GM23248 (cell line): Measurements from ENCODE around the gene SYT1.

Source experiments
- EZH2 ChIP-seq: fragments of 200-600 bp; sonication (generic); IDR thresholded peaks from 2 replicates; pipeline ENCODE4 v1.6.1; 2018; ENCODE audit warnings: antibody characterized with exemption, mild to moderate bottlenecking; ENCODE audit not compliant: insufficient read depth, poor library complexity, severe bottlenecking
- EZH2phosphoT487 ChIP-seq: fragments of 200-600 bp; sonication (generic); IDR thresholded peaks from 2 replicates; pipeline ENCODE4 v1.6.1; 2018; ENCODE audit warnings: antibody characterized with exemption, moderate library complexity, mild to moderate bottlenecking, low read depth; ENCODE audit not compliant: insufficient read depth

GRCh38 chr12:79143803-79144202 lies 279.2 kb downstream of the SYT1 start:
- TF ChIP-seq EZH2 (no peak), EZH2phosphoT487 (no peak)
